ENCODE results near the gene CYP24A1.

- TF ChIP-seq EZH2phosphoT487 (IDR thresholded peaks at IDR 0.05; ENCODE audit: borderline replicate concordance, low read length) (no peak), CTCF (conservative IDR thresholded peaks at IDR 0.05; ENCODE audit: low read depth, low read length) (no peak)
Observed at GRCh38 chr20:54165014-54165413, 8.8 kb downstream of the CYP24A1 start.

Data from PC-3 (cell line).